ENCODE measurements around the gene OPHN1. TPM values are rescaled to one million over a fixed set of nuclear protein-coding genes. Genes with fewer than 3 reads are reported as not detected.
"Not testable (repeated sequence)": the region's sequence is repeated elsewhere in the genome, so short reads cannot be mapped to it uniquely, and the experiment has no call there.

The OPHN1 gene
- total RNA-seq, 1 donor from 2014 or later, result 5.3 TPM

GRCh38 chrX:68078801-68079200, 354.5 kb downstream of the OPHN1 start:
- DNase-seq (ENCODE audit: low read depth, low spot score), result not testable (repeated sequence)

DNA sequence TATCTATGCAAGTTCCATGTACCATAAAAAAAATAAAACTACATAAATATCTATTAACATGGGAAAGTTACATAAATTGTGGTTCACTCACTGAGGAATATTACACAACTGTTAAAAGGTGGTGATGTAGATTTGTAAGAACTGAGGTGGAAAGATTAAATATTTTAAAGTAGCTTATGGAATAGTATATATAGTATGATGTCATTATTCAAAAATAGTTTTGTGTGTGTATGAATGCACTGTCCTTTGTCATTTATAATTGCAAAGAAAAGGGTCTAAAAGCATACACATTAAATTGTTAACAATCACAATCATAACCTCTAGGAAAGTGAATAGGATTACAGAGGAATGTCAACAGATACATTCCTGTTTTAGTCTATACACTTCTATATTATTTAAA, 355.9 kb downstream of the OPHN1 start:
- no peak for DNase-seq (ENCODE audit: low read depth, low spot score)

- DNase-seq (ENCODE audit: low read depth, low spot score), result no peak
Measured at GRCh38 chrX:68072041-68072440, 361.3 kb downstream of the OPHN1 start.

DNA sequence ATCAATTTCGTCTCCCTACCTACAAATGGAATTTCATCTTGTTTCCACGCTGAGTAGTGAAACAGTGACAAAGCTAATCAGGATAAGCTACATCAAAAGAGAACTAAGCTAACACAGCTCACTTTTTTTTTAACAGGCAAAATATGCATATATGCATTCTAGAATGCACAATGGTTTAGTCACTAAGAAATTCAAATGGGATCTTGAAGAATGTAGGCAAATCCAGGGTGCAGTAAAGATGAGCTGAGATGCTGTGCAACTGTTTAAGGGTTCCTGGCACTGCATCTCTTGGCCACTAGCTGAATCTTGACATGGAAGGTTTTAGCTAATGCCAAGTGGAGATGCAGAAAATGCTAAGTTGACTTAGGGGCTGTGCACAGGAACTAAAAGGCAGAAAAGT, 363.2 kb downstream of the OPHN1 start:
- not testable (repeated sequence) for DNase-seq (ENCODE audit: low read depth, low spot score)

DNA sequence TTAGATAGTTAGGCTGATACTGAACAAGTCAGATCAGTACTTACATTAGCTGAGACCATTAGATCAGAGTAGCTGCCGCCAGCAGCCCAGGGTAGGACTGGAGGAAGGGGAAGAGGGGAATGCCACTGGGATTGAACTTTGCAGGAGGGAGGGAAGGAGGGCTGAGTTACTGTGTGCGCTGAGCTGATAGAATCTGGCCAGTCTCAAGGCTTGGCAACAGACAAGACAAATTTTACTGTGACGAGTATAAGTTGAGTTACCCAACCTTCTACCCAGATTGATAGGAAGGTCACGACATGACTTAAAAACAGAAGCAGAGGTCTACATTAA, 372.1 kb downstream of the OPHN1 start:
- no peak for DNase-seq (ENCODE audit: low read depth, low spot score)

DNA sequence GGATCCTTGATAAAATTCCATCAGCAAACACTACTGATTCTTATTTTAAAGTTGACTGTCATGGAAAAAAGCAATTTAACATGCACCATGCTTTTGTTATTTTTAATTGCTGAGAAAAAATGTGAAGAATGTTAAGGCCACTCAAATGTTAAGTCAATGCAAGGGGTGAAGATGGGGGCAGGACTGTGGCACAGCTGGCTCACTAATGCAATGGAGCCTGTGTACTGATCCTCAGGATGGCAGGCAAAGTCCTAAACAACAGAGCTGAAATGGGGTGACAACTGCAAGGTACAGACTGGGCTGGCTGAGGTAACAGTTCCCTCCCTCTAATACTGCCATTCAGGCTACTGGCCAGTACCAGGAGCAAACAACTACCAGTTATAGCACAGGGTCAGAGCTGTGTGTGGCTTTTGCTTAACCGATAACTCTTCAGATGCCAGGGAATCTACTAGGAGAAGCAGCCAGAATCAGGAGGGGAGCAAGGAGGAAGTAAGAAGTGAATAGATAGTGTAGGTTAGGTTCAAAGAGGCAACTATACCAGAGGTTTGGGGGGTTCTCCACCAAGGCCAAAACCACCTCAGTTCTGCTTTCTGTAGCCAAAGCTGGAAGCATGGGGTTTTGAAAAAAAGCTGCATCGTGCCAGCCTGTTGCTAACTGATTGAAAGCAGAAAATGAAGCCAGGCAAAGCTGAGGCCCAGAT, 372.6 kb downstream of the OPHN1 start:
- DNase-seq (ENCODE audit: low read depth, low spot score), result no peak

DNA sequence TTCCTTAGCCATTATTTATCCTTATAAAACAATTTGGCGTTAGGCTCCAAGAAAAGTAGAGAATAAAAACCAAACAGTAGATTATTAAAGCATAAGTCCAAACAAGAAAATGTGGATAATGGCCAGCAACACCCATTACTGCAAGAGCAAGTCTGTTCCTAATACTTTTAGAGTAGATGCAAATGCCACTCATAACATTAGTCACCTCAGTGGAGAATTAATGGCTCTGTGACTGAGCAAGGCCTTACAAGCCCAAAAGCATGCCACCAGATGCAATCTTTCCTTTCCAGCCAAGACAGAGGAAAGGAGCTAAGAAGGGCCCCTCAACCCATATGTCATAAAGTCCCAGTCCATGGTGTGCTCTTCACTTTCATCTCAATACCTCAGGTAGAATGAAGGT, 373.8 kb downstream of the OPHN1 start:
- DNase-seq (ENCODE audit: low read depth, low spot score), result no peak

GRCh38 chrX:68049466-68049865, 383.8 kb downstream of the OPHN1 start:
- no peak for DNase-seq (ENCODE audit: low read depth, low spot score)

DNA sequence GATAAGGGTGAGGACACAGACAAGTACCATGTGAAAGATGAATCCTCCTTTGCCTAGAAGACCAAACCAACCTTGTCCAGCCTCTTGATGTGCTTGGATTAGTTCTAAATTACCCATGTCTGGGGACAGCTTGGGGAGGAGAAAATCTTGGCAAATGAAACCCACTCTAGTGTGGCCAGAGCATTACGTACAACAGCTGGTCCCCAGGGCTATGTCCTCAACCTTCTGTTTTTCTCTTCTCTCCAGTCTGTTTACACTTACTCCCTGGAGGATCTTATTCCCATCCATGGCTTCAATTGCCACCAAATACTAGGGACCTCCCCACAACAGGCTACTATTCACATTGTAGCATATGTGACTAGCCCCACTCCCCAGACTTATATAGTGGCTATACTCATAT, 384.5 kb downstream of the OPHN1 start:
- DNase-seq (ENCODE audit: low read depth, low spot score), result no peak

DNA sequence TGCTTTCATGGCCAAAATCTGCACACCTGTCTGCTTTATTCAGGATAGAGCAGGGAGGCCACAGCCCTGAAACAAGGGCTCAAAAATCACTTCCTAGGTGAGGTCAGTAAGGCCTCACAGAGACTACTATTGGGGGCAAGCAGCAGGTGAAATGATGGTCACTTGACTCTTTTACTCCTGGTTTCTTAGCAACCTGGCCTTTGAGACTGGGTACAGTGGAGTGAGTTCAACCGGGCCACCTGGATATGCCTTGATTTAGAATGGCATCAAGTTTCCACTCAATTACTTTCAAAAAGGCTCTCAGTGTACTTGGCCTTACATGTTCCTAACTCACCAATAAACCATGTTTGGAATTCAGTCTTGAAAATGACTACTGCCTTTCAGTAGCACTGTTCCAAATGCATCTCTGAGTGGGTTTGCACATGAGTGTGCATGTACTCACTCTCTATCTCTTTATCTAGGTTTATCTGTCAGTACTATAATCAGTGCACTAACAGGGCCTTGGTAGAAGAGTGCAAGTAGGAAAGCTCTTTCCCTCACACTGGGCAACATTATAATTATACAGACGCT, 388.2 kb downstream of the OPHN1 start:
- no peak for DNase-seq (ENCODE audit: low read depth, low spot score)

DNA sequence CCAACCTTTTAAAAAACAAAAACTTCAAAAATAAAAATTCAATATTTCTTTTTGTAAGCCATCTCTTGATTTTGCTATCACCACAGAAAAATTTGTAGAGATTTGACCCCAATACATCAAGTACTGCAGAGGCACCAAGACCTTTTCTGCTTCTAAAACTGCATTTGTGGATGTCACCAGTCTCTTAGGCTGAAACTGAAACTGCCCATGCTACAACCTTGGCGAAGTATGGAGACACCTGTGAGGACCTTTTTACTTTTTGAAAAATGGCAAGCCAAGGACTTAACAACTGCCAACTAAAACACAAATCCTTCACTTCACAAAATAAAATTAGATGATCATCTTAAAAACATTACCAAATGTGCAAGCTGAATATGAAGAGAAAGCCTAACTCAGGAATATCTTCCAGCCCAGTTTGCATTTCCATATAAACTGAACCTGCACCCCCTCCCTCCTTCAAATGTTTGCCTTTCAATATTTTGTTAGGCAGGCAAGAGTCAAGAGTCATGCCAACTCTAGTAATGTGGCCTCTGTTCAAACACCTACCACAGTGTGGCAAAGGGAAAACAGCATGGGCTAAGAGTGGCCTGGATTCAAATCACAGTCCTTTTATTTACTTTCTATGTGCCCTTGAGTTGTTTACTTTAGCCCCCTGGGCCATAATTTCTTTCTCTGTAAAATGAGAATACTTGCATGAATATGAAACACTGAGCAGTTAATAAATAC, 389.4 kb downstream of the OPHN1 start:
- DNase-seq (ENCODE audit: low read depth, low spot score), result no peak

- DNase-seq (ENCODE audit: low read depth, low spot score), result no peak
Measured at GRCh38 chrX:68041110-68041509, 392.2 kb downstream of the OPHN1 start.

DNA sequence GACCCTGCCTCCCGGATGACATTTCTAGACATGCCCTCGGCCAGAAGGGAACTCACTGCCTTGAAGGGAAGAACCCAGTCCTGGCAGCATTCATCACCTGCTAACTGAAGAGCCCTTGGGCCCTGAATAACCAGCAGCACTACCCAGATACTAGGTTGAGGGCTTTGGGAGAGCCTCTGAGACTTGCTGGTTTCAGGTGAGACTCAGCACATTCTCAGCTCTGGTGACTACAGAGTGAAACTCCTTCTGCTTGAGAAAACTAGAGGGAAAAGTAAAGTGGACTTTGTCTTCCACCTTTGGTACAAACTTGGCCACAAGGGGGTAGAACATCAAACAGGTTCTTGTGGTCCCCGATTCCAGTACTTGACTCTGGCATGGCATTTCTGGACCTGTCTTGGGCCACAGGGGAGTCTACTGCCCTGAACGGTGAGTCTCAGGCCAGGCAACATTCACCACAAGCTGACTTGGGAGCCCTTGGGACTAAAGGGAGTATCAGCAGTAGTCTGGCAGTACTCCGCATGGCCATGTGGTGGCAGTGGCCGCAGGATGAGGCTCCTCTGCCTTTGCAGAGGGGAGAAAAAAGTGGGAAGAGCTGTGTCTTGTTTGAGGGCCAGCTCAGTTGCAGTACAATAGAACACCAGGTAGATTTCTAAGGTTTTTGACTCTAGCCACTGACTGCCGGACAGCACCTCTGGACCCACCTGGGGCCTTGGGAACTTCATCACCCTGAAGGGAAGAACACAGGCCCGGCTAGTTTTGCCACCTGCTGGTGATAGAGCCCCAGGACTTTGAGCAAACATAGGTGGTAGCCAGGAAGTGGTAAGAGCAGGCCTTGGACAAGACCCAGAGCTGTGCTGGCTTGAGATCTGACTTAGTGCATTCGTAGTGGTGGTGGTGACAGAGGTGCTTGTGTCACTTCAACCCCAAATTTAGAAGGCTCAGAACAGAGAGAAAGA, 414.8 kb downstream of the OPHN1 start:
- no peak for DNase-seq (ENCODE audit: low read depth, low spot score)

GRCh38 chrX:67998540-67998939, 434.8 kb downstream of the OPHN1 start:
- DNase-seq (ENCODE audit: low read depth, low spot score), result no peak

Other genes with a start within 250 kb of the OPHN1 start
- gene YIPF6, start 65.6 kb upstream of the OPHN1 start, total RNA-seq, result 24.1 and 25.1 TPM in 2 replicates
- gene STARD8, start 214.2 kb upstream of the OPHN1 start, total RNA-seq, result 10.3 and 12.3 TPM in 2 replicates

Measured in pulmonary artery endothelial cell (primary cell).